A549 (cell line): Measurements from ENCODE around the gene ZNF438.

ENCODE experiments used
- BHLHE40 ChIP-seq: IDR thresholded peaks from 2 replicates; pipeline ENCODE4 v1.6.1; 2012; ENCODE audit warnings: low read depth, low read length, inconsistent platforms
- CTCF ChIP-seq: fragments of >200 bp; sonication (Bioruptor Twin); formaldehyde crosslinking; IDR thresholded peaks from 3 replicates; pipeline ENCODE4 v1.5.1; 2016
- EP300 ChIP-seq, 2 experiments: fragments of >200 bp; sonication (Bioruptor Twin); formaldehyde crosslinking; IDR thresholded peaks; 2 replicates in 1 of 2; 3 replicates in 1 of 2; pipeline ENCODE4 v1.6.1; 2016 to 2017
- GATA3 ChIP-seq: IDR thresholded peaks from 2 replicates; pipeline ENCODE4 v1.6.1; 2012; ENCODE audit warnings: borderline replicate concordance
- MAFK ChIP-seq: fragments of 450-650 bp; IDR thresholded peaks from 2 replicates; pipeline ENCODE4 v1.6.1; 2014; ENCODE audit not compliant: partially characterized antibody
- POLR2A ChIP-seq: IDR thresholded peaks from 2 replicates; pipeline ENCODE4 v1.6.1; 2012; ENCODE audit warnings: mild to moderate bottlenecking, low read length
- RCOR1 ChIP-seq: fragments of 150-350 bp; IDR thresholded peaks from 2 replicates; pipeline ENCODE4 v1.6.1; 2014; ENCODE audit warnings: antibody characterized with exemption, low read length, low read depth
- SMC3 ChIP-seq: fragments of >200 bp; sonication (Bioruptor Twin); formaldehyde crosslinking; IDR thresholded peaks from 3 replicates; pipeline ENCODE4 v1.6.1; 2018; ENCODE audit warnings: inconsistent platforms
- TF ChIP-seq, protein P1 (sequence below): fragments of 250-450 bp; sonication (Bioruptor Pico); IDR thresholded peaks from 2 replicates; pipeline ENCODE4 v1.5.0; 2021; ENCODE audit warnings: mild to moderate bottlenecking, moderate library complexity, borderline replicate concordance
- TF ChIP-seq, protein P2 (sequence below): IDR thresholded peaks from 2 replicates; pipeline ENCODE4 v1.6.1; 2012

DNA sequence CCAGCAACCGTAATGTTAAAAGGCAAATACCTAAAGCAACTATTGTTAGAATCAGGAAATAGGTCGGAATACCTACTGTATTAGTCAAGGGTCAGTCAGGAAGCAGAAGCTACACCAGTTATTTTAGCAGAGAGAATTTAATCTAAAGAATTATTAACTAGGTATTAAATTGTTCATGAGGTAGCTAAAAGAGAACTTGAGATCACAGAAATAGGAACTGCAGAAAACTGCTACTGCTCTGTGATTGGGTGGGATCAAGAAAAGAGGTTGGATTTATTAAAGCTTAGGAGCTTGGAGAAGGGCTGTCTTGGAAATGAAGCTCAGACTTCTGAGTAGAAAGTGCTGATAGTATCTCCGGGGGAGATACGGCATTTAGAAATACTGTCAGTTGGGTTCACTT lies 20.0 kb upstream of the ZNF438 start:
- TF ChIP-seq CTCF (no peak), BHLHE40 (no peak), EP300 (IDR thresholded peaks at IDR 0.05) (no peak), RCOR1 (no peak), POLR2A (no peak), SMC3 (no peak), MAFK (no peak), GATA3 (no peak)
- TF ChIP-seq, protein P1, sequence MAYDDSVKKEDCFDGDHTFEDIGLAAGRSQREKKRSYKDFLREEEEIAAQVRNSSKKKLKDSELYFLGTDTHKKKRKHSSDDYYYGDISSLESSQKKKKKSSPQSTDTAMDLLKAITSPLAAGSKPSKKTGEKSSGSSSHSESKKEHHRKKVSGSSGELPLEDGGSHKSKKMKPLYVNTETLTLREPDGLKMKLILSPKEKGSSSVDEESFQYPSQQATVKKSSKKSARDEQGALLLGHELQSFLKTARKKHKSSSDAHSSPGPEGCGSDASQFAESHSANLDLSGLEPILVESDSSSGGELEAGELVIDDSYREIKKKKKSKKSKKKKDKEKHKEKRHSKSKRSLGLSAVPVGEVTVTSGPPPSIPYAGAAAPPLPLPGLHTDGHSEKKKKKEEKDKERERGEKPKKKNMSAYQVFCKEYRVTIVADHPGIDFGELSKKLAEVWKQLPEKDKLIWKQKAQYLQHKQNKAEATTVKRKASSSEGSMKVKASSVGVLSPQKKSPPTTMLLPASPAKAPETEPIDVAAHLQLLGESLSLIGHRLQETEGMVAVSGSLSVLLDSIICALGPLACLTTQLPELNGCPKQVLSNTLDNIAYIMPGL (CRISPR knock-in tag), result no peak
- TF ChIP-seq, protein P2, sequence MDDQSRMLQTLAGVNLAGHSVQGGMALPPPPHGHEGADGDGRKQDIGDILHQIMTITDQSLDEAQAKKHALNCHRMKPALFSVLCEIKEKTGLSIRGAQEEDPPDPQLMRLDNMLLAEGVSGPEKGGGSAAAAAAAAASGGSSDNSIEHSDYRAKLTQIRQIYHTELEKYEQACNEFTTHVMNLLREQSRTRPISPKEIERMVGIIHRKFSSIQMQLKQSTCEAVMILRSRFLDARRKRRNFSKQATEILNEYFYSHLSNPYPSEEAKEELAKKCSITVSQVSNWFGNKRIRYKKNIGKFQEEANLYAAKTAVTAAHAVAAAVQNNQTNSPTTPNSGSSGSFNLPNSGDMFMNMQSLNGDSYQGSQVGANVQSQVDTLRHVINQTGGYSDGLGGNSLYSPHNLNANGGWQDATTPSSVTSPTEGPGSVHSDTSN, result no peak
